T47D (cell line): ENCODE results near the gene CNOT11.

Experiments
- DNase-seq, 2 experiments: peaks; one replicate each; pipeline versions ENCODE4 v3.0.0 to v3.0.0-alpha.2; 2011 to 2012; ENCODE audit warnings: low read depth in 1 of 2, low spot score in 1 of 2
- JUND ChIP-seq: IDR thresholded peaks from 2 replicates; pipeline ENCODE4 v1.6.1; 2012; ENCODE audit warnings: low read depth
- in situ Hi-C: cut with HindIII; loops from 2 replicates; pipeline ENCODE4 v1.10.0; 2016; ENCODE audit warnings: low sequenced_read_pairs, low pct_unique_long_range_greater_than_20kb

Gene CNOT11

DNA sequence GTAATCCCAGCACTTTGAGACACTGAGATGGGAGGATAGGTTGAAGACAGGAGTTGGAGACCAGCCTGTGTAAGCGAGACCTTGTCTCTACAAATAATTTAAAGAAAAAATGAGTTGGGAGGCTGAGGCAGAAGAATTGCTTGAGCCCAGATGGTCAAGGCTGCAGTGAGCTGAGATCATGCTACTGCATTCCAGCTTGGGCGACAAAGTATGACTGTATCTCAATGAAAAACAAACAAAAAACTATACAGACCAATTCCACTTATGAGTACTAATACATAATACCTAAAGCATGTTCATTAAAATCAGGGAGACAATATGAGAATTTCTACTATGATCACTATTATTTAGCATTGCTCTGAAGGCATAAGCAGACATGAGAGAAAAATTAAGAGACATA, 43.2 kb downstream of the CNOT11 start:
- no peak for TF ChIP-seq JUND
- no peak for DNase-seq
- in situ Hi-C loops = no loop called here

DNA sequence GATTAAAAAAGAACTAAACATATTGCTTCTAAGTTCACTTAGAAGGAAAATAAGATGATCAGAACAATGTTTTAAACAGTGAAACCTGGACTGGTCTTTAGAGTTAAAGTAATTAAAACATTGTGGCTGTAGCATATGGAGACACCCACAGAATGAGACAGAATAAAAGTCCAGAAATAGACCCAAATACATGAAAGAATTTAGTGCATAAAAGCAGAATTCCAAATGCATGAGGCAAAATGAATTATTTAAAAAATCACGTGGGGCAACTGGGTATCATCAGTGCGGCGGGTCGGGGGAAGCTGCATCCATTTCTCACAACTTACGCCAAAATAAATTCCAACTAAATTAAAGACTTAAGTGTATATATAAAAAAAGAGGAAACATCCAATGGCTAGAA, 43.7 kb downstream of the CNOT11 start:
- no peak for DNase-seq
- in situ Hi-C loops = no loop called here

GRCh38 chr2:101297383-101297782, 44.7 kb downstream of the CNOT11 start:
- DNase-seq = no peak
- in situ Hi-C loops = no loop called here
- no peak for TF ChIP-seq JUND

More for the DNA sequence above, 43.7 kb downstream of the CNOT11 start:
- TF ChIP-seq JUND = no peak

DNA sequence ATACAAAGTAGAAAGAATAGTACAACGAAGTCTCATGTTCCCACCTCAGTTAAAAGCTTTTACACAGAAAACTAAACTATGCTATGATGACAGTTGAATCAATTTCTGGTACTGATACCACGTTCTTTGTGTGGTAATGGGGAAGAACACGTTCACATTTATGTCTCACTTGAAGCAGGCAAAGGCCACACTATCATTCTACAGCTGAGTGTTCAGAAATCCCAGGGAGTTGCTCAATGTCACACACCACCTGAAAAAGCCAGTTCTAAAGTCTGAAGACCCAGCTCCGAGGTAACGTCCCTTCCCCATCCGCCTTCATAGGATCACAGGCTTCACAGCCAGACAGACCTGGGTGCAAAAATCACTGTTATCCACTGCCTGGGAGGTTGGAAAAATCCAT, 46.9 kb downstream of the CNOT11 start:
- in situ Hi-C loops = no loop called here
- no peak for DNase-seq
- no peak for TF ChIP-seq JUND

DNA sequence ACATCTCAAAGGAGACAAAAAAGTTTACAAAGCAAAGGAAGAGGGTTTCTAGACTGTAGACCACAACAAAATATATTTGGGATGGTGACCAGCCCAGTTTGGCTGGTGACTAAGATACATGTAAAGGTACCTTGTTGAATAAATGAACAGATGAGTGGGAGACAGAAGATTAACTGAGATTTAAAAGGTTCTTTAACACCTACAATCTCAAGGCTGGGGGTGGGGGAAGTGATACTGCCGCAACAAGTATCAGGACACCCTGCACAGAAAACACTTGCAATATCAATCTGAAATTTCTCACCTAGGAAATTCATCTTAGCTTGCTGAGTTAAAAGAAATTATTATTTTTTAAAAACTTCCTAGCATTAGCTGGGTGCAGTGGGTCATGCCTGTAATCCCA, 47.5 kb downstream of the CNOT11 start:
- in situ Hi-C loops = no loop called here
- TF ChIP-seq JUND = no peak
- no peak for DNase-seq

DNA sequence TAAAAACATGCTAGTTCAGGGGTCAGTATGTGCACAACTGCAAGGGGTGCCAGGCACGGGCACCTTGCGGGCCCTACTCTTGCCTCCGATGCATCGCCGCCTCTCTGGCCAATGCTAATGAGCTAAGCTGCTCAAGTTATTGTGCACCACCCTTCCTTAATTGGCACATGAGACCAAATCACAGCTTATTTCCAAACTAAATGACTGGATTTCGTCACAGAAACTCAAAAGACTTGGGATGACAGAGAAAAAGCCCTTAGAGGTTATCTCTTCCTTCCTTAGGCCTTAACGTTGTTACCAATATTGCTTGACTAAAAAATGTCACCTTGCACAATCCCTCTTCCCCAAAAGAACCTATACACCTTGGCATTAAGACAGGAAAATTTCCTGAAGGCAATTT, 48.1 kb downstream of the CNOT11 start:
- no peak for TF ChIP-seq JUND
- no peak for DNase-seq
- in situ Hi-C loops = no loop called here

DNA sequence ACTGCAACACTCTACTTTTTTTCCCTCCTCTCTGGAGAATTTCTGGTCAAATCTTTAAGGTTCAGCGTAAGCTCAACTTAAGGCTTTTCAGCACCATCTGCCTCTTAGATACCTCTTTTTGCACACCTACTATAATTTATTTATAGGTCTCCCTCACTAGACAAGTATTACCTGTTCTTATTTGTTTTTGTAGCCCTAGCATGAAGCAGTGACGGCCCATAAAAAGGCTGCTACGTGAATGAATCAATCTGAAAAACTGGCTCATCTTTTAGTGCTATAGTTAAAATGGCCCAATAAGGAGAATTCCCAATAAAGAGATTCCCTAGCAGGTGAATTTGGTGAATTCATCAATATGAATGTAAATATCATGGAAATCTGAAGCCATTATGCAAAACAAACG, 49.3 kb downstream of the CNOT11 start:
- peak in 1 of 2 experiments; percentile 55 for DNase-seq
- in situ Hi-C loops = no loop called here
- no peak for TF ChIP-seq JUND

DNA sequence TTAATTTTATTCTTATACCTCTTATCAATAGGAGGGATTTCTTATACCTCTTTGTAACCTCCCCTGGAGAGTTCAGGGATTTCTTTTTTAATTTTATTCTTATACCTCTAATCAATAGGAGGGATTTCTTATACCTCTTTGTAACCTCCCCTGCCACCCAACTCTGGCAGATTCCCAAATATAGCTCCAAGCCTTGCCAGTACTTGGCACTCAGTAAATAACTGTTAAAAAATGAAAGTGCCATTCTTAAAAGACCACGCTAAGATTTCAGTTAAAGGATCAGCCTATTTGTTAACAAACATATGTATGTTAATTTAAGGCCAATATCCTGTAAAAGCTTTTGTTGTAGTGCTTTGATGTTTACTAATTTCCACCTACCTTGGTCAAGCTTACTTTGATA, 51.0 kb downstream of the CNOT11 start:
- TF ChIP-seq JUND = no peak
- no peak for DNase-seq
- in situ Hi-C loops = no loop called here

DNA sequence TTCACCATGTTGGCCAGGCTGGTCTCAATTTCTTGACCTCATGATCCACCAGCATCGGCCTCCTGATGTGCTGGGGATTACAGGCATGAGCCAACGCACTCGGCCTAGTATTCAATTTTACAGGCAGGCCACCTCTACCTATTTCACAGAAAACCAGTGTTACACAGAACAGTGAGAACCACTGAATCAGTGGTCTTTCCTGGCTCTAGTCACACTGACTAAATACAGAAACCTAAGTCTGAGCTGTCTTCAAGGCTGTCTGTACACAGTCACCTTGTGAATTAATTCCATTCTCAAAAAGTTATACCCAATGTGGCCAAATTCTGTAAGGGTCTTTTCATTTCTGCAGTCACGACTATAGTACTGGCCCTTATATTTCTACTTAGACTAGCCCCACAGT, 52.3 kb downstream of the CNOT11 start:
- DNase-seq = no peak
- no peak for TF ChIP-seq JUND
- in situ Hi-C loops = no loop called here

GRCh38 chr2:101305492-101306078, 52.9 kb downstream of the CNOT11 start:
- in situ Hi-C loops = no loop called here
- TF ChIP-seq JUND = no peak

DNA sequence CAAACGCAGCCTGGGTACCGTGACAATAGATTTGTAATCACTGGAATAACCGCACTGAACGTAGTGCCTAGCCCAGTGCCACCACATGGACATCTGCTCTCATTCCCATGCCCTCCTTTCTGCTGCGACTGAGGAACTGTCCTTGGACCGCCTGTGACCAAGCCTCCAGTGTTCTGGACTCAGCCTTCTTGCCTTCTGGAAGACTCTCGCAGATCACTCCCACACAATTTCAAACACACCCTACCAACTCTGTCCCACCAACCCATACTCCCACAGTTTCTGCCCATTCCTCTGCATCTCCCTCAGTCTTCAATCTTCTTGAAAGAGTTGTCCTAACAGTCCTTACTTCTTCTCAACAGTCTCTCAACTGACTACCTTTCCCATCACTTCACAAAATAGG, 53.7 kb downstream of the CNOT11 start:
- no peak for DNase-seq
- no peak for TF ChIP-seq JUND
- in situ Hi-C loops = no loop called here

More at GRCh38 chr2:101305492-101306078, 52.9 kb downstream of the CNOT11 start:
- DNase-seq = no peak

GRCh38 chr2:101307503-101307902, 54.8 kb downstream of the CNOT11 start:
- in situ Hi-C loops = no loop called here
- TF ChIP-seq JUND = no peak
- no peak for DNase-seq

- no peak for TF ChIP-seq JUND
- in situ Hi-C loops = no loop called here
- peak in 1 of 2 experiments; percentile 9 for DNase-seq
These were observed 55.3 kb downstream of the CNOT11 start for GRCh38 chr2:101307950-101308431.
